ENCODE measurements around the gene UCHL1. TPM values are rescaled to one million over a fixed set of nuclear protein-coding genes. Genes with fewer than 3 reads are reported as not detected.

Gene UCHL1
- polyA plus RNA-seq, 2 of the 4 experiments (the other 2 are of a cell fraction): 953 to 1,819 TPM

DNA sequence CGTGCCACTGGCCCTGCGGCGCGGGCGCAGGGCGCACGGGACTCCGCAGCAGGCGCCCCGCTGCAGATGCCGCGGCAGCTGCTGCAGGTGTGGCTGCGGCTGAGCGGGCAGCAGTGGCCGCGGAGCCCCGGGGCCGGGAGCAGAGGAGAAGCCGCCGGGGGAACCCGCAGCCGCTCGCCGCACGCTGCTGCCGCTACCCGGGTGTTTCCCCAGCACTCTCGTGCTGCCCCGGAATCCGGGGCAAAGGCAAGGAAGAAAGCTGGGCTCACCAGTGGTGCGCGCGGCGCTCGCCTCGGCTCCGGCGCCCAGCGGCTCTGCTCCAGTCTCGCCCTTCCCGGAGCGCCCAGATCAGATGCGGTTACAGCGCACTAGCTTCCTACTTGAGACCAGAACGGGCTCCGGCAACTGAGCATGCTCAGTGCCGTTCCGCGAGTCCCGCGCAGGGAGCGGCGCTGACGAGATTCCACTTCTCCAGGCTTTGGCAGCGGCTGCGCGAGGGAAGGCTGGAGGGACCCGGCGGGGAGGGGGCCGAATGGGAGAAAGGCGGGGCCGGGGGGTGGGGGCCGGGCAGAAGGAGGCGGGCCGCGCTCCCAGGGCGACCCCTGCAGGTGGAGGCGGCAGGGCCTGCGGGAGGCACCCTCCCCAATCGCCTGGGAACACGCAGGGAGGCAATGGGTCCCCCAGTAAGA, 42.4 kb upstream of the UCHL1 start, which contains the start of gene APBB2 (continued):
- TF ChIP-seq, protein P1, sequence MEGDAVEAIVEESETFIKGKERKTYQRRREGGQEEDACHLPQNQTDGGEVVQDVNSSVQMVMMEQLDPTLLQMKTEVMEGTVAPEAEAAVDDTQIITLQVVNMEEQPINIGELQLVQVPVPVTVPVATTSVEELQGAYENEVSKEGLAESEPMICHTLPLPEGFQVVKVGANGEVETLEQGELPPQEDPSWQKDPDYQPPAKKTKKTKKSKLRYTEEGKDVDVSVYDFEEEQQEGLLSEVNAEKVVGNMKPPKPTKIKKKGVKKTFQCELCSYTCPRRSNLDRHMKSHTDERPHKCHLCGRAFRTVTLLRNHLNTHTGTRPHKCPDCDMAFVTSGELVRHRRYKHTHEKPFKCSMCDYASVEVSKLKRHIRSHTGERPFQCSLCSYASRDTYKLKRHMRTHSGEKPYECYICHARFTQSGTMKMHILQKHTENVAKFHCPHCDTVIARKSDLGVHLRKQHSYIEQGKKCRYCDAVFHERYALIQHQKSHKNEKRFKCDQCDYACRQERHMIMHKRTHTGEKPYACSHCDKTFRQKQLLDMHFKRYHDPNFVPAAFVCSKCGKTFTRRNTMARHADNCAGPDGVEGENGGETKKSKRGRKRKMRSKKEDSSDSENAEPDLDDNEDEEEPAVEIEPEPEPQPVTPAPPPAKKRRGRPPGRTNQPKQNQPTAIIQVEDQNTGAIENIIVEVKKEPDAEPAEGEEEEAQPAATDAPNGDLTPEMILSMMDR (IDR thresholded peaks at IDR 0.05): peak; percentile 77
- TF ChIP-seq, protein P2, sequence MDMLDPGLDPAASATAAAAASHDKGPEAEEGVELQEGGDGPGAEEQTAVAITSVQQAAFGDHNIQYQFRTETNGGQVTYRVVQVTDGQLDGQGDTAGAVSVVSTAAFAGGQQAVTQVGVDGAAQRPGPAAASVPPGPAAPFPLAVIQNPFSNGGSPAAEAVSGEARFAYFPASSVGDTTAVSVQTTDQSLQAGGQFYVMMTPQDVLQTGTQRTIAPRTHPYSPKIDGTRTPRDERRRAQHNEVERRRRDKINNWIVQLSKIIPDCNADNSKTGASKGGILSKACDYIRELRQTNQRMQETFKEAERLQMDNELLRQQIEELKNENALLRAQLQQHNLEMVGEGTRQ (IDR thresholded peaks at IDR 0.05): no peak
- TF ChIP-seq, protein P3, sequence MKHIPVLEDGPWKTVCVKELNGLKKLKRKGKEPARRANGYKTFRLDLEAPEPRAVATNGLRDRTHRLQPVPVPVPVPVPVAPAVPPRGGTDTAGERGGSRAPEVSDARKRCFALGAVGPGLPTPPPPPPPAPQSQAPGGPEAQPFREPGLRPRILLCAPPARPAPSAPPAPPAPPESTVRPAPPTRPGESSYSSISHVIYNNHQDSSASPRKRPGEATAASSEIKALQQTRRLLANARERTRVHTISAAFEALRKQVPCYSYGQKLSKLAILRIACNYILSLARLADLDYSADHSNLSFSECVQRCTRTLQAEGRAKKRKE (CRISPR knock-in tag; IDR thresholded peaks at IDR 0.05; ENCODE audit: low read depth): no peak
- TF ChIP-seq MAZ (IDR thresholded peaks at IDR 0.05; ENCODE audit: borderline replicate concordance, low read depth, low read length): peak; percentile 93; the same call in 1 of the 2 replicates
- no peak for TF ChIP-seq PHF8 (IDR thresholded peaks at IDR 0.05; ENCODE audit: borderline replicate concordance, low read depth)
- no peak for TF ChIP-seq MAFK (IDR thresholded peaks at IDR 0.05; ENCODE audit: partially characterized antibody)
- peak; percentile 92 for TF ChIP-seq SMC3 (IDR thresholded peaks at IDR 0.05)
- no peak for TF ChIP-seq TFCP2L1 (CRISPR knock-in tag; IDR thresholded peaks at IDR 0.05)

DNA sequence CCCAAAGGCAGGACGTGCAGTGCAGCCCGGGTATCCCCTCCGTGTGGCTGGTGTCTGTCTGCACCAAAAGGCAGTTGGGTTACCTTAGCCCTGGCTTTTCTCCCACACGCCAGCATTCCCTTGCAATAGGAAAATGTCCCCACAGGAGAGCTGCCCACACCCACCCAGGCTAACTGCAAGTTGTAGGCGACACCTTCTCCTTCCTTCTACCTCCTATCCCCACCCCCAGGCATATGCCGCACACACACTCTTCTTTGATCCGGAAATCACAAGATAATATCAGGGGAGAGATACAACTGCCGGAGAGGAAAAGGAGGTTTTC, 41.9 kb upstream of the UCHL1 start:
- DNase-seq (ENCODE audit: low read depth in 1 of 2, low spot score in 1 of 2) (no peak), FAIRE-seq (no peak), ATAC-seq (peak in 1 of 2 experiments; percentile 10; a peak in 5 of 6 replicates)
- 17% methylated on average over 8 of the region's 8 CpGs for WGBS (ENCODE audit: missing lambda C conversion rate)
- ChIA-PET POLR2A (interaction anchor here (0.5 to 4.6 kb wide), 9 partner anchors 10 to 306 kb away, joined by 3 to 72 read pairs (median 4); partner anchors contain the start of gene UCHL1), CTCF (interaction anchor here (0.6 to 9.8 kb wide), 16 partner anchors 10 to 313 kb away, joined by 3 to 135 read pairs (median 6); no protein-coding TSS in a partner anchor)
- peak overlapping the region; percentile 90 for H3K4me2 ChIP-seq
- H3K4me1 ChIP-seq: peaks cover 23% of the 10 kb centered on the region; the same call in 2 of the 3 replicates
- H3K27ac ChIP-seq: peak overlapping the region; percentile 92 to 95
- peak overlapping the region; percentile 11; the same call in 1 of the 3 replicates for H3K4me3 ChIP-seq
- H3K9me3 ChIP-seq: no peaks in the 10 kb centered on the region
- TF ChIP-seq, protein P4, sequence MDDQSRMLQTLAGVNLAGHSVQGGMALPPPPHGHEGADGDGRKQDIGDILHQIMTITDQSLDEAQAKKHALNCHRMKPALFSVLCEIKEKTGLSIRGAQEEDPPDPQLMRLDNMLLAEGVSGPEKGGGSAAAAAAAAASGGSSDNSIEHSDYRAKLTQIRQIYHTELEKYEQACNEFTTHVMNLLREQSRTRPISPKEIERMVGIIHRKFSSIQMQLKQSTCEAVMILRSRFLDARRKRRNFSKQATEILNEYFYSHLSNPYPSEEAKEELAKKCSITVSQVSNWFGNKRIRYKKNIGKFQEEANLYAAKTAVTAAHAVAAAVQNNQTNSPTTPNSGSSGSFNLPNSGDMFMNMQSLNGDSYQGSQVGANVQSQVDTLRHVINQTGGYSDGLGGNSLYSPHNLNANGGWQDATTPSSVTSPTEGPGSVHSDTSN (IDR thresholded peaks at IDR 0.05): no peak
- TF ChIP-seq, protein P5, sequence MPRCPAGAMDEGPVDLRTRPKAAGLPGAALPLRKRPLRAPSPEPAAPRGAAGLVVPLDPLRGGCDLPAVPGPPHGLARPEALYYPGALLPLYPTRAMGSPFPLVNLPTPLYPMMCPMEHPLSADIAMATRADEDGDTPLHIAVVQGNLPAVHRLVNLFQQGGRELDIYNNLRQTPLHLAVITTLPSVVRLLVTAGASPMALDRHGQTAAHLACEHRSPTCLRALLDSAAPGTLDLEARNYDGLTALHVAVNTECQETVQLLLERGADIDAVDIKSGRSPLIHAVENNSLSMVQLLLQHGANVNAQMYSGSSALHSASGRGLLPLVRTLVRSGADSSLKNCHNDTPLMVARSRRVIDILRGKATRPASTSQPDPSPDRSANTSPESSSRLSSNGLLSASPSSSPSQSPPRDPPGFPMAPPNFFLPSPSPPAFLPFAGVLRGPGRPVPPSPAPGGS (IDR thresholded peaks at IDR 0.05): no peak
- TF ChIP-seq GATA3 (IDR thresholded peaks at IDR 0.05; ENCODE audit: borderline replicate concordance): no peak
- no peak for TF ChIP-seq FOXS1 (CRISPR knock-in tag; IDR thresholded peaks at IDR 0.05)
- no peak for TF ChIP-seq ZC3H11A (IDR thresholded peaks at IDR 0.05)
- no peak for TF ChIP-seq SREBF2 (IDR thresholded peaks at IDR 0.05)

DNA sequence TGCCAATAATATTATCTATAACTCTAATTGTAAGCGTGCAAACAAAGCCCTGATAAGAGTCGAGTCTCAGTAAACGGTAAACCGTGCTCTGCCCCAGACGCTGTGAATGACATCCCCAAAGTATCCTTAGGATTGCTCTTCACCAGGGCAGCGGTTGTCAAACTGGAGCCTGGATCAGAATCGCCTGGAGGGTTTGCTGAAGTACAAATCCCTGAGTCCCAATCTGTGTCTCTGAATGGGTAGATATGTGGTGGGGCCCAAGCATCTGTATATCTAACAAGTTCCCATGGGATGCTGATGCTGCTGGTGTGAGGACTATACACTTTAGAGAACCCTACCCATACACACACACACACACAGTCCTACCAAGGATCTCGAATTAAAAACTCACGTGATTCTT, 41.6 kb upstream of the UCHL1 start:
- H3K4me3 ChIP-seq: peak overlapping the region; percentile 11; the same call in 1 of the 3 replicates
- WGBS (ENCODE audit: missing lambda C conversion rate): 56% methylated on average over 9 of the region's 9 CpGs
- no peaks in the 10 kb centered on the region for H3K9me3 ChIP-seq
- FAIRE-seq: no peak
- H3K4me2 ChIP-seq: peak overlapping the region; percentile 90
- ChIA-PET POLR2A (interaction anchor here (1.1 to 4.6 kb wide), 3 partner anchors 42 to 307 kb away, joined by 3 to 72 read pairs (median 9); partner anchors contain the start of gene UCHL1), CTCF (interaction anchor here (0.6 to 9.8 kb wide), 14 partner anchors 10 to 313 kb away, joined by 3 to 135 read pairs (median 8); no protein-coding TSS in a partner anchor)
- DNase-seq (ENCODE audit: low read depth in 1 of 2, low spot score in 1 of 2): no peak
- peak overlapping the region; percentile 92 to 95 for H3K27ac ChIP-seq
- peaks cover 23% of the 10 kb centered on the region; the same call in 2 of the 3 replicates for H3K4me1 ChIP-seq
- no peak for ATAC-seq
- no peak for TF ChIP-seq ZSCAN20 (CRISPR knock-in tag; IDR thresholded peaks at IDR 0.05)
- TF ChIP-seq ZNF302 (CRISPR knock-in tag; IDR thresholded peaks at IDR 0.05): no peak
- no peak for TF ChIP-seq RARB (CRISPR knock-in tag; IDR thresholded peaks at IDR 0.05)
- no peak for TF ChIP-seq NPAS2 (CRISPR knock-in tag; IDR thresholded peaks at IDR 0.05; ENCODE audit: borderline replicate concordance)
- no peak for TF ChIP-seq FOSB (CRISPR knock-in tag; IDR thresholded peaks at IDR 0.05)
- no peak for TF ChIP-seq SREBF2 (IDR thresholded peaks at IDR 0.05)
- TF ChIP-seq, protein P6, sequence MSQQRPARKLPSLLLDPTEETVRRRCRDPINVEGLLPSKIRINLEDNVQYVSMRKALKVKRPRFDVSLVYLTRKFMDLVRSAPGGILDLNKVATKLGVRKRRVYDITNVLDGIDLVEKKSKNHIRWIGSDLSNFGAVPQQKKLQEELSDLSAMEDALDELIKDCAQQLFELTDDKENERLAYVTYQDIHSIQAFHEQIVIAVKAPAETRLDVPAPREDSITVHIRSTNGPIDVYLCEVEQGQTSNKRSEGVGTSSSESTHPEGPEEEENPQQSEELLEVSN (IDR thresholded peaks at IDR 0.05; ENCODE audit: borderline replicate concordance, low read depth): no peak
- TF ChIP-seq, protein P7, sequence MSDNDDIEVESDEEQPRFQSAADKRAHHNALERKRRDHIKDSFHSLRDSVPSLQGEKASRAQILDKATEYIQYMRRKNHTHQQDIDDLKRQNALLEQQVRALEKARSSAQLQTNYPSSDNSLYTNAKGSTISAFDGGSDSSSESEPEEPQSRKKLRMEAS (IDR thresholded peaks at IDR 0.05): no peak; the same call in 1 of the 2 replicates
- no peak for TF ChIP-seq RFX5 (IDR thresholded peaks at IDR 0.05)
- no peak for TF ChIP-seq CBX2 (IDR thresholded peaks at IDR 0.05; ENCODE audit: borderline replicate concordance, low read depth)
- no peak for TF ChIP-seq CHD2 (IDR thresholded peaks at IDR 0.05; ENCODE audit: low read length, partially characterized antibody)
- no peak for TF ChIP-seq EHMT2 (IDR thresholded peaks at IDR 0.05; ENCODE audit: low read depth)
- TF ChIP-seq CBX8 (IDR thresholded peaks at IDR 0.05): no peak
